Measurements from ENCODE around the gene B3GNT5. TPM values are rescaled to one million over a fixed set of nuclear protein-coding genes. Genes with fewer than 3 reads are reported as not detected.

Gene B3GNT5
- total RNA-seq, 4 donors from 2014 or later, result 6.0 to 46.3 (median 39.9) TPM

DNA sequence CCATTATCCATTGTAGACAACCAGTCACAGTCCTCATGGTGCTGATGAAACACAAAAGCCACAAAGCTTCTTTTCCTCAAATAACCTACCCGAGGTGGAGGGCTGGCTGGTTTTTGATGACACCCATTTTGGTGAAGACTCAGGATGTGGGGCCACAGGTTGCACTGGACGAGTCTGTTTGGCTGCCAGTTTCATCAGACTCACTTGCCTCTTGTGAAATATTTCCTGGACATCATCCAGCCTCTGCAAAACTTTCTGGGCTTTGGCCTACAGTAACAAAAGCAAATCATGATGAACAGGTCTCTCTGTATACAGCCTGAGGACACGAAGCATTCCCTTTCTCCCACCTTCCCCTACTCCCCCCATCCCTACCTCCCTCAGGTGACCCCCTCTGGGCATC is 42.2 kb downstream of the B3GNT5 start:
- no peak overlapping the region for H3K4me3 ChIP-seq
- no peaks in the 10 kb centered on the region for H3K36me3 ChIP-seq
- H3K9me3 ChIP-seq, result no peaks in the 10 kb centered on the region
- no peak overlapping the region for H3K27ac ChIP-seq
- peaks cover 0 to 6% (median 4%) of the 10 kb centered on the region in 4 donors for H3K4me1 ChIP-seq
- in situ Hi-C loops (cut with MboI; ENCODE audit: low pct_ligation_motif_present in 1 of 4, low pct_unique_long_range_greater_than_20kb in 1 of 4, low sequenced_read_pairs in 3 of 4), result no loop called here
- H3K27me3 ChIP-seq, result no peaks in the 10 kb centered on the region
- no peak for DNase-seq
- intact Hi-C loops (cut with DNase I; ENCODE audit: low total_unique reads), result no loop called here
- TF ChIP-seq CTCF (IDR thresholded peaks at IDR 0.05) (no peak), POLR2AphosphoS5 (IDR thresholded peaks at IDR 0.05) (no peak), EP300 (IDR thresholded peaks at IDR 0.05; ENCODE audit: low read depth) (no peak), POLR2A (IDR thresholded peaks at IDR 0.05) (no peak)
- 67% methylated on average over 3 of the region's 3 CpGs; no CpG with 5 or more reads in 1 of the 2 donors for WGBS, 2 donors (ENCODE audit: low coverage in 1 of 2)

GRCh38 chr3:183296944-183297343 is 43.9 kb downstream of the B3GNT5 start:
- TF ChIP-seq EP300 (IDR thresholded peaks at IDR 0.05; ENCODE audit: low read depth), result no peak
- TF ChIP-seq POLR2A (IDR thresholded peaks at IDR 0.05), result no peak
- TF ChIP-seq POLR2AphosphoS5 (IDR thresholded peaks at IDR 0.05), result no peak
- TF ChIP-seq CTCF (IDR thresholded peaks at IDR 0.05), result no peak
- Histone ChIP-seq H3K4me1 (peaks cover 0 to 6% (median 1%) of the 10 kb centered on the region in 4 donors), H3K4me3 (no peak overlapping the region), H3K36me3 (no peaks in the 10 kb centered on the region), H3K27me3 (no peaks in the 10 kb centered on the region), H3K9me3 (no peaks in the 10 kb centered on the region), H3K27ac (no peak overlapping the region)
- intact Hi-C loops (cut with DNase I; ENCODE audit: low total_unique reads), result no loop called here
- in situ Hi-C loops (cut with MboI; ENCODE audit: low pct_ligation_motif_present in 1 of 4, low pct_unique_long_range_greater_than_20kb in 1 of 4, low sequenced_read_pairs in 3 of 4), result no loop called here
- DNase-seq, result no peak
- WGBS, 2 donors (ENCODE audit: low coverage in 1 of 2), result 94% methylated on average over 12 of the region's 12 CpGs; no CpG with 5 or more reads in 1 of the 2 donors

DNA sequence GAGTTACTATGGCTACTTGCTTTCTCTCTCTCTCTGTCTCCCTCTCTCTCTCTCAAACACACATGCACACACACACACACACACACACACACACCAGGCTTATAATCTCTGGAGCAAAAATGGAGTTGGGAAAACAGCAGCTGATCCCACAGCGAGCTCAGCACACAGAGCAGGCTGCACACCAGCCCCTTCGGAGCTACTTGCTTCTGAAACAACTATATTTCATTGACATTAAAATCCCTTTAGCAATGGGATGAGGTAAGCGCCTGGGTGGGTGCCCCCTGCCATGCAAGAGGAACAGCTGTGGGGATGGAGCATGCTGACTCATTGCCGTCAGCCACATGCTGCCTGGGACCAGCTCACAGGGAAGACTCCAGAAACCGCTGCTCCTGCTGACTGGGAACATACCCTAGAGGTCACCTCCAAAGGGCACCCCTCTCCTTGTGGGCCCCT is 45.7 kb downstream of the B3GNT5 start:
- H3K36me3 ChIP-seq, result no peaks in the 10 kb centered on the region
- no peak for TF ChIP-seq EP300 (IDR thresholded peaks at IDR 0.05; ENCODE audit: low read depth)
- no peak for TF ChIP-seq POLR2AphosphoS5 (IDR thresholded peaks at IDR 0.05)
- TF ChIP-seq CTCF (IDR thresholded peaks at IDR 0.05), result no peak
- TF ChIP-seq POLR2A (IDR thresholded peaks at IDR 0.05), result no peak
- H3K4me3 ChIP-seq, result no peak overlapping the region
- 65% methylated on average over 5 of the region's 5 CpGs; no CpG with 5 or more reads in 1 of the 2 donors for WGBS, 2 donors (ENCODE audit: low coverage in 1 of 2)
- peaks cover 0 to 10% (median 2%) of the 10 kb centered on the region in 4 donors for H3K4me1 ChIP-seq
- H3K9me3 ChIP-seq, result no peaks in the 10 kb centered on the region
- DNase-seq, result peak; percentile 22
- no peak overlapping the region for H3K27ac ChIP-seq
- intact Hi-C loops (cut with DNase I; ENCODE audit: low total_unique reads), result no loop called here
- no peaks in the 10 kb centered on the region for H3K27me3 ChIP-seq
- in situ Hi-C loops (cut with MboI; ENCODE audit: low pct_ligation_motif_present in 1 of 4, low pct_unique_long_range_greater_than_20kb in 1 of 4, low sequenced_read_pairs in 3 of 4), result no loop called here

DNA sequence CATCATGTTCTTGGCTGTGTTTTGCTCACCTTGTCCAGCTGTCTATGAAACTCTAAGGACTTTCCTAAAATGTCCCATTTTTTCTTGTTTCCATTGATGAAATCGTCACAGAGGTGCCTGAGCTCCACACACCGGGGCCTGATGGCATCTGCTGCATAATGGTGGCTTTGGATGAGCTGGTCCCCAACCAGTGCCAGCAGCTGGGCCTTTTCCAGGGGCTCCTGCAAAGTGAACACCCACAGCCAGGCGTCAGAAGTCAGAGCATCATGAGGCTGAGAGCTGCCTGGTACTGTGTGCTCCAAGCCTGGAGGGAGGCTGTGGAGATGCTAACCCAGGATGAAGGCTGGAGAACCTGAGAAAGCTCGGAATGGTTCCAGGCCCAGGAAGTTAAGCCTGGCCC is 46.9 kb downstream of the B3GNT5 start:
- Histone ChIP-seq H3K9me3 (no peaks in the 10 kb centered on the region), H3K4me1 (peaks cover 0 to 14% (median 2%) of the 10 kb centered on the region in 4 donors), H3K27me3 (no peaks in the 10 kb centered on the region), H3K4me3 (no peak overlapping the region), H3K36me3 (no peaks in the 10 kb centered on the region), H3K27ac (no peak overlapping the region)
- TF ChIP-seq EP300 (IDR thresholded peaks at IDR 0.05; ENCODE audit: low read depth) (no peak), POLR2AphosphoS5 (IDR thresholded peaks at IDR 0.05) (no peak), POLR2A (IDR thresholded peaks at IDR 0.05) (no peak), CTCF (IDR thresholded peaks at IDR 0.05) (no peak)
- WGBS, 2 donors (ENCODE audit: low coverage in 1 of 2), result 97 to 100% methylated on average over 1 to 4 of the region's 4 CpGs
- in situ Hi-C loops (cut with MboI; ENCODE audit: low pct_ligation_motif_present in 1 of 4, low pct_unique_long_range_greater_than_20kb in 1 of 4, low sequenced_read_pairs in 3 of 4) (no loop called here), intact Hi-C loops (cut with DNase I; ENCODE audit: low total_unique reads) (no loop called here)
- no peak for DNase-seq

Data from transverse colon (tissue), 4 donors.